ENCODE data around the gene JAZF1.

- no peak for TF ChIP-seq CTCF (IDR thresholded peaks at IDR 0.05)
- TF ChIP-seq POLR2A (IDR thresholded peaks at IDR 0.05), result no peak
- no peak for TF ChIP-seq POLR2AphosphoS5 (IDR thresholded peaks at IDR 0.05; ENCODE audit: insufficient read depth in 1 of 2, low read depth in 1 of 2)
These were observed 183.3 kb downstream of the JAZF1 start for GRCh38 chr7:27997188-27997707.
